GM18508 (cell line): ENCODE measurements around the gene OR51B5.
"Not testable (repeated sequence)": the region's sequence is repeated elsewhere in the genome, so short reads cannot be mapped to it uniquely, and the experiment has no call there.

Experiments used
- ATAC-seq: cut with Tn5 transposase; IDR thresholded peaks from one replicate; pipeline ENCODE4 v1.9.1; 2021; ENCODE audit warnings: moderate number of reproducible peaks; ENCODE audit not compliant: insufficient read depth, unreplicated experiment

OR51B5 gene

DNA sequence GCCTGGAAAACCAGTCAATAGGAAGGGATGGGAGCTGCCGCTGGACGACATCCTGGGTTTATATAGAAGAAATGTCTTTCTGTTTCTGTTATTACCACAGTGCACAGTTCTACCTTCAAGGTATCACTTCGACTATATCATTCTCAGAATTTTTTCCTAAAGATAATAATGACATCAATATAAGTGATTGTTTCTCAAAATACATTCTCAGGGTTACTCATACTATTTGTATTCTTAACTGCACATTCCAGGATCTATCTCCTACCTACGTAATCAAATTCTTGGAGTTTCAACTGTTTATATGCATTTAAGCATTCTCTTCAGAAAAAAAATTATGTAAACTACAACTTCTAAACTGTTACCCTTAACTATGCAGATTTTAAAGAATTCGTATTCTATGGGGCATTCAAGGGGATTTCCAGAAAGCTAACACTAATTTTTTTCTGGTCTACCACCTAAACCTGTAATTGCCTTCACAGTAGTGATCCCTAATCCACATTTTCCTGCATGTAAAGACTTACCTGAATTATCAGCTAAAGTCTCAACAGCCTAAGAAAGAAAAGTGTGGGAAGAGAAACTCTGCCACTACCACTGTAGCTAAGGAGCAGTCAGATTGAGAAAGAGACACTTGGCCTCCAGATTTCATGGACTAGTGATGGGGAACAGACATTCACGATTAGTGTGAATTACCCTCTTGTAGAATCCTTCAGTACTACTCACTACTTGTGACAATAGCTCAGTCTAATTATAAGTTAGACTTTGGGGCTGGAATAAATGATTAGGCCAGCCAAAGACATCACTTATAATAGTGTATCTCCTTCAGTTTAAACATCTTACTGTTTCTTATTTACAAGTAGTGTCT lies at the start of gene OR51B5:
Gene OR51B5 (minus strand): TSS at position 51 of the 862 bp plus-strand sequence. CDS start 0 bp downstream, at position 51.
- no peak for ATAC-seq

DNA sequence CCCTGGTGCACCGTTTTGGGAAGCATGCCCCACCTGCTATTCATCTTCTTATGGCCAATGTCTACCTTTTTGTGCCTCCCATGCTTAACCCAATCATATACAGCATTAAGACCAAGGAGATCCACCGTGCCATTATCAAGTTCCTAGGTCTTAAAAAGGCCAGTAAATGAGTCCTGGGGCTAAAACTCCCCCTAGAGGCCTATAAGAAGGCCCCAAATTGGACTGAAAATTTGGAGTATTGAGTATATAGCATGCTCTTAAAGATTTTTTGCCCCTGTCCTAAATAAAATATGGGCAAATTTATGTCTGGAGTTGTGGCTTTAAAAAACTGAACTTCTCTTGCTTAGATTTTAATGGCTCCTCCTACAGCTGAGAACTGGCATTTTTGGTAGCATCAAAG lies 46.9 kb upstream of the OR51B5 start:
- no peak for ATAC-seq

- ATAC-seq = no peak
Measured at GRCh38 chr11:5384335-5384734, 41.0 kb upstream of the OR51B5 start.

- ATAC-seq = no peak
Measured at GRCh38 chr11:5383576-5383975, 40.3 kb upstream of the OR51B5 start, which contains the start of gene OR51M1. Gene OR51M1, plus strand, starts transcription at chr11:5383812. Its CDS starts 5,587 bp downstream, at chr11:5389399.

DNA sequence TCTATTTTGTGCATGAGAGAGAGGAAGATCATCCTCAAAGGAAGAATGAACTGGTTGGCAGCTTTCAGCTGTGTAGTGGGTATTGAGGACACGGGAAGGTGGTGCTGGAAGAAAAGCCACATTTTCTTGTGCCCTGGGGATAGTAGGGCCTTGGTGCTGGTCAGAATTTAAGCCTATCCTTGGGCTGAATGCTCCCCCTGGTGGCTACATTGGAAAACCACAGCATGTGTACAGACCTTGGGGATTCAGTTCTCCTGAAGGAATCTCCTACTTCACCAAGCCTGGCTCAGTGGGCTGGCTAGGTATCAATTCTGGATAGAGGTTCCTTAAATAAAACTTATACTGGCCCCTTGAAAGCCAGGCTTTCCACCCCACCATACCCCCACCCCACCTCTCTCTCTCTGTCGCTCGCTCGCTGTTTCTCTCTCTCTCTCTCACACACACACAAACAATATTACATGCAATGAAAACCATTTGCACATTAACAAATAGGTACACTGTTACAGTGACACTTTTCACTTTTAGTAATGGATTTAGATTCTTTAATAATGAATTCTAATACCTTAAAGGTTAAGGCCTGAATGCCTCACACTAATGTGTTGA lies 37.5 kb upstream of the OR51B5 start:
- peak; percentile 89 for ATAC-seq

GRCh38 chr11:5369789-5370188 lies 26.5 kb upstream of the OR51B5 start:
- peak; percentile 48 for ATAC-seq

DNA sequence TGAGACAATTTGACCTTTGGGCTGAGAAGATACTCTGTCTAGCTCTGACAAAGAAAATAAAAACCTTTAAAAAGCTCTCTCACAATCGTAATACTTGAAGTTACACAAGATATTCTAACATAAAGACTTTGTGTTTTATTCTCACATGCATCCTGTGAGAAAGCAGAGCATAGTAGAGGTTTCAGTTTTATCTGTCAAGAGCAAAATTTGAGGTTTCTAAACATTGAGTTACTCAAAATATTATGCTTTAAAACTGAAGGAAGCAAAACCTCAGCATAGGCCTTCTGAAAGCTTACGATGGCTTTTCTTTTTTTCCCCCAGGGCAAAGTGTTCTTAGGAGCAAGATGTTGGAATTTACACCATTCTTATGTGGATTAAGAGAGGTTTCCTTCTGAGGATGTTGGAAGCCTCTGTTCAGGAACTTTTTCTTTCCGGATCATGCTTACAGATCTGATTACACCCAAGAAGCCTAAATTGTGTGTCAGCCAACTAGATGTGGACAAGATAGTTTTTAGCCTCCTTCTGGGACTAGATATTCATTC lies 25.2 kb upstream of the OR51B5 start:
- no peak for ATAC-seq

- ATAC-seq = no peak
Measured at GRCh38 chr11:5367448-5368074, 24.2 kb upstream of the OR51B5 start.

GRCh38 chr11:5366856-5367255 lies 23.5 kb upstream of the OR51B5 start:
- no peak for ATAC-seq

DNA sequence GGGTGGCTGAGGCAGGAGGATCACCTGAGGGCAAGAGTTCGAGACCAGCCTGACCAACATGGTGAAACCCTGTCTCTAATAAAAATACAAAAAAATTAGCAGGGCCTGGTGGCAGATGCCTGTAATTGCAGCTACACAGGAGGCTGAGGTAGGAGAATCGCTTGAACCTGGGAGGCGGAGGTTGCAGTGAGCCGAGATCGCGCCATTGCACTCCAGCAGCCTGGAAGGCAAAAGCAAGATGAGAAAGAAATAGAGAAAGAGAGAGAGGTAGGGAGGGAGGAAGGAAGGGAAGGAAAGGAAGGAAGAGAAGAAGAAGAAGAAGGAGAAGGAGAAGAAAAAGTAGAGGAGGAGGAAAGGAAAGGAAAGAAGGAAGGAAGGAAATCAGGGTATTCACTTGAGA lies 23.0 kb upstream of the OR51B5 start:
- not testable (repeated sequence) for ATAC-seq

DNA sequence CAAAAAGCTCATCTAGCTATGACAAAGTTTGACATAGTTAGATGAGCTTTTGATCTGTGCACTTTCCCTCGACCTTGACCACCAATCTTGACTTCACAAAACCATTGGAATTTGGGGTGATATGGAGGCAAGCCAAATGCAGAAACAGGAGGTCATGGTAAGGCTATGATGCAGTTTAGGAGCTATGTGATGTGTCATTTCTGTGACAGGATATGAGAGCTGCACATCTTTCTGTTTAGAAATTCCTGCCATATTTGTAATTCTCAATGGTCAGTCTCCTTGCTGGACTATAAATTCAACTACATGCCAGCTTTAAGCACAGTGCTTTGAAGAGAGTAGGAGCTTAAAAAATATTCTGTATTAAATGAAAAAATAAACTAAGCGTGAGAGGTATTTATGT lies 20.9 kb upstream of the OR51B5 start:
- ATAC-seq = no peak

DNA sequence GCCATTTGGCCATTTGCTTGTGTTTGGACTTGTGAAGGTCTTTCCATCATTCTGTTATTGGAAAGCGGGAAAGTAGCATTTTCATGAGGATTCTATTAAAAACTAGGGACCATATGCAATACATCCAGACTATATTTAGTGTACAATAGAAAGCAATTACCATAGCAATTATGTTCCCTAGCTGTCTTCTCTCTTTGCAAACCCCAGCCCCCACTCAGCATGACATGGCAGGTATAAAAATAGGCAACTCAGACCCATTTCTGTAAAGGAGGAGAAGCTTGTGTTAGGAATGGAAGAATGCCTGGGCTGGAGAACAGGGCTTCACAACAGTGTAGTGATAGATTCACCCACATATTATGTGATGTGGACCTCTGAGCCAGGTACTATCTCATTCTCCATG lies 20.4 kb upstream of the OR51B5 start:
- no peak for ATAC-seq

GRCh38 chr11:5362017-5362625 lies 18.8 kb upstream of the OR51B5 start:
- no peak for ATAC-seq

DNA sequence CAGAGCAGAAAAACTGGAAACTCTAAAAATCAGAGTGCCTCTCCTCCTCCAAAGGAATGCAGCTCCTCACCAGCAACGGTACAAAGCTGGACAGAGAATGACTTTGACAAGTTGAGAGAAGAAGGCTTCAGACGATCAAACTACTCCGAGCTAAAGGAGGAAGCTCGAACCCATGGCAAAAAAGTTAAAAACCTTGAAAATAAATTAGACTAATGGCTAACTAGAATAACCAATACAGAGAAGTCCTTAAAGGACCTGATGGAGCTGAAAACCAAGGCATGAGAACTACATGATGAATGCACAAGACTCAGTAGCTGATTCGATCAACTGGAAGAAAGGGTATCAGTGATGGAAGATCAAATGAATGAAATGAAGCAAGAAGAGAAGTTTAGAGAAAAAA lies 12.7 kb upstream of the OR51B5 start:
- not testable (repeated sequence) for ATAC-seq

DNA sequence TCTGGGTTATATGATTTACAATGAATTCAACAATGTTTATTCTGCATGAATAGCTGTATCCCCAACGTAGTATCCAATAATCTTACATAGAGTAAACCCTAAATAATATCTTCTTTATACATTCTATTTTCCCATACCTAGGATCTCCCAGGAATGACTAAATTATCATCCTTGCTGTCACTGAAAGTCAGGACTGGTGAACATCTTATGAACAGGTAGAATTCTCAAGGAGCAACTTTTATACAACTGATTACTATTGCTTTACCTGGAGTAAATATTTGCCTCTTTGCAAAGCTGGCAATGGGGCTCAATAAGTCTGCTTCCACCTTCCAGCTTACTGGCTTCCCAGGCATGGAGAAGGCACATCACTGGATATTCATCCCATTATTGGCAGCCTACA lies 7.9 kb upstream of the OR51B5 start, which contains the start of gene OR51B6:
Gene OR51B6 (plus strand): TSS at position 301 of the 400 bp plus-strand sequence. CDS start 0 bp downstream, at position 301.
- ATAC-seq = no peak

DNA sequence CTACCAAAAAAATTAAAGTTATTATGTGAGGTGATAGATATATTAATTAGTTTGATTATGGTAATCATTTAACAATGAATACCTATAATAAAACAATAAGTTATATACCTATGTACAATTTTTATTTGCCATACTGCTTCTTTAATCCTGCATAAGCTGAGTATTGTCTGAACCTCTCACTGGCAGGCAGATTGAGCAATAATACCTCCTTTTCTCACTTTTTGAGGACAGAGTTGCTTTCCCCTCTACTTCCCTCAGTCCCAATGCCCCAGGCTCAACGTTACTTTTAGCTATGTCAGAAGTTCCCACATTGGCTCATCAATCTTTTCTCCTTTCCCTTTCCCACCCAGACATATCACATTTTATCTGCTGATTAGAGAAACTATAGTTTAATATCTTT lies 6.2 kb upstream of the OR51B5 start:
- ATAC-seq = no peak

DNA sequence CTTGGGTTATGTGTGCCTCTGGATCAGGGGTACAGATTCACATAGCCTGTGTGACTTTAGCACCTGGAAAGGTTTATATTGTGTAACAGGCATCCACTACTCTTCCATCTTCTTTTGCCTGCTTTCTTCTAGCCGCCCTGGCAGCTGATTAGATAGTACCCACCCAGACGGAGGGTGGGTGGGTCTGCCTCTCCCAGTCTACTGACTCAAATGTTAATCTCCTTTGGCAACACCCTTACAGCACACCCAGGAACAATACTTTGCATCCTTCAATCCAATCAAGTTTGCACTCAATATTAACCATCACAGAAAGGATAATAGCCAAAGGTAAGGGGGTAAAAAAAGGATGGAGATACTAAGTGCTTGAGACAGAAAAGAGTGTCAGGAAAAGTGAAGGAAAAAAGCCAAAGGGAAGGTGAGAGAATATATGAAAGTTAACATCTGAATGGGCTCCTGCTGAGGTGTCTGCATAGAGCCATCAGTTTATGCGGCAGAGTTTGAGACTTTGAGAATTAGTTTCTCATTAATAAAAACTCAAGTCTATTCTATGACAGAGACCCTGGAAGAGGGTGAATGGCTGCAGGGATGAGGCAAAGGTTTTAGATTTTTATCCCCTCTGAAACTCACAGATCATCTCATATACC lies 5.3 kb upstream of the OR51B5 start:
- ATAC-seq = no peak

- no peak for ATAC-seq
Measured at GRCh38 chr11:5345831-5346230, 2.5 kb upstream of the OR51B5 start.

DNA sequence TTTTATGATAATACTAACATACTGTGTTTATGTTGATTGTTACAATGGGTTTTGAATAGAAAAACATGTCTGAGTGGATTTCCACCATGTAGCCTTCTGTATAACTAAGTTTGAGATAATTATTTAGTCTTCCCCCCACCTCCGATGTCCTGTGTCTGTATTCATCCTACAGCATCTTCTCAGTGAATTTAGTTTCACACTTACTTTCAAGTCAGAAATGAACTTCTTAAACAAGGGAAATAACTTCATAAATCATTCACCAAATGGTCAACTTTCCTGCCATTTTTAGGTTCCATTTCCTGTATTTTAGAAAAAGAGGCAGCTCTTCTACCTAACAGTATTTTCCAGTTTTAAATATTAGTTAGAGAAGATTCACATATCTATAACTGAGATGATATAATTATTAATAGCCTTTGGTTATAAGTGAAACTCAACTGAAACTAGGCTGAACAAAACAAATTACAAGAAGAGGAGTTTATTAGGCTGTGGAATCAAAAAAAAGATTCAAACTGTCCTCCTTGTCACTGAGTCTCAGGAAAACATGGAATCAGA lies 3.5 kb downstream of the OR51B5 start:
- ATAC-seq = peak; percentile 61

DNA sequence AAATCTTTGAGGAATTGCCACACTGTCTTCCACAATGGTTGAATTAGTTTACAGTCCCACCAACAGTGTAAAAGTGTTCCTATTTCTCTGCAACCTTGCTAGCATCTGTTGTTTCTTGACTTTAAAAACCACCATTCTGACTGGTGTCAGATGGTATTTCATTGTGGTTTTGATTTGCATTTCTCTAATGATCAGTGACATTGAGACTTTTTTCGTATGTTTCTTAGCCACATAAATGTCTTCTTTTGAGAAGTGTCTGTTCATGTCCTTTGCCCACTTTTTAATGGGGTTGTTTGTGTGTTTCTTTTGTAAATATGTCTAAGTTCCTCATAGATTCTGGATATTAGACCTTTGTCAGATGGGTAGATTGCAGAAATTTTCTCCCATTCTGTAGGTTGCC lies 6.1 kb downstream of the OR51B5 start:
- not testable (repeated sequence) for ATAC-seq
